Mesenchymal stem cell (in vitro differentiated cells and primary cell): ENCODE results near the gene HEPN1.
A peak's percentile ranks its signal among the peaks of the same experiment; 100 is the strongest.

Experiments
- DNase-seq: peaks from one replicate; pipeline ENCODE4 v3.0.0-alpha.2; 2013
- H2AFZ ChIP-seq: one replicate; pipeline ENCODE4 v1.6.1; 2013; ENCODE audit warnings: low read depth, mild to moderate bottlenecking, control low read depth, inconsistent platforms, low read length, moderate library complexity
- H2AK5ac ChIP-seq: 2 replicates; pipeline ENCODE4 v1.6.1; 2013; ENCODE audit warnings: low read length, moderate library complexity, mild to moderate bottlenecking, inconsistent platforms; ENCODE audit not compliant: severe bottlenecking
- H2BK120ac ChIP-seq: one replicate; pipeline ENCODE4 v1.6.1; 2013; ENCODE audit warnings: low read depth, mild to moderate bottlenecking, inconsistent platforms, low read length, moderate library complexity
- H2BK12ac ChIP-seq, 2 experiments: one replicate each; pipeline ENCODE4 v1.6.1; 2013; ENCODE audit warnings: inconsistent platforms in 2 of 2, low read length in 2 of 2, mild to moderate bottlenecking in 2 of 2, moderate library complexity in 2 of 2, control low read depth in 1 of 2
- H2BK15ac ChIP-seq: one replicate; pipeline ENCODE4 v1.6.1; 2013; ENCODE audit warnings: mild to moderate bottlenecking, low read depth, inconsistent platforms; ENCODE audit not compliant: poor library complexity, severe bottlenecking
- H2BK5ac ChIP-seq: 2 replicates; pipeline ENCODE4 v1.6.1; 2013; ENCODE audit warnings: low read depth, mild to moderate bottlenecking, low read length, control low read depth, inconsistent platforms; ENCODE audit not compliant: poor library complexity, severe bottlenecking
- H3K14ac ChIP-seq, 2 experiments: one replicate each; pipeline ENCODE4 v1.6.1; 2013; ENCODE audit warnings: inconsistent platforms in 2 of 2, low read length in 2 of 2, control low read depth in 1 of 2, mild to moderate bottlenecking in 1 of 2, moderate library complexity in 1 of 2
- H3K18ac ChIP-seq, 2 experiments: one replicate each; pipeline ENCODE4 v1.6.1; 2013; ENCODE audit warnings: inconsistent platforms in 2 of 2, low read length in 2 of 2, control low read depth in 1 of 2, low read depth in 1 of 2, mild to moderate bottlenecking in 1 of 2
- H3K23ac ChIP-seq, 2 experiments: one replicate each; pipeline ENCODE4 v1.6.1; 2013; ENCODE audit warnings: inconsistent platforms in 2 of 2, low read length in 2 of 2, mild to moderate bottlenecking in 2 of 2, moderate library complexity in 2 of 2, control low read depth in 1 of 2
- H3K27ac ChIP-seq: 2 replicates; pipeline ENCODE4 v1.5.1; 2013; ENCODE audit warnings: mild to moderate bottlenecking, moderate library complexity, low read length, control low read depth, inconsistent platforms; ENCODE audit not compliant: poor library complexity, severe bottlenecking
- H3K27me3 ChIP-seq, 2 experiments: 2 replicates each; pipeline versions ENCODE4 v1.6.1 to v1.7.0; 2013; ENCODE audit warnings: low read length in 2 of 2, mild to moderate bottlenecking in 2 of 2, moderate library complexity in 2 of 2, control low read depth in 1 of 2, inconsistent platforms in 1 of 2; ENCODE audit not compliant: control insufficient read depth in 1 of 2, insufficient read depth in 1 of 2
- H3K36me3 ChIP-seq, 2 experiments: 2 replicates each; pipeline versions ENCODE4 v1.6.1 to v1.7.0; 2013; ENCODE audit warnings: low read length in 2 of 2, control low read depth in 1 of 2, inconsistent platforms in 1 of 2, low read depth in 1 of 2, mild to moderate bottlenecking in 1 of 2; ENCODE audit not compliant: insufficient read depth in 2 of 2, control insufficient read depth in 1 of 2
- H3K4ac ChIP-seq, 2 experiments: one replicate each; pipeline ENCODE4 v1.6.1; 2013; ENCODE audit warnings: inconsistent platforms in 2 of 2, low read length in 2 of 2, mild to moderate bottlenecking in 2 of 2, moderate library complexity in 2 of 2, control low read depth in 1 of 2, low read depth in 1 of 2
- H3K4me1 ChIP-seq: 2 replicates; pipeline ENCODE4 v1.6.1; 2013; ENCODE audit warnings: low read depth, low read length, control low read depth; ENCODE audit not compliant: control insufficient read depth, insufficient read depth
- H3K4me2 ChIP-seq: 2 replicates; pipeline ENCODE4 v1.6.1; 2013; ENCODE audit warnings: low read length, mild to moderate bottlenecking, inconsistent platforms; ENCODE audit not compliant: poor library complexity, severe bottlenecking
- H3K4me3 ChIP-seq, 2 experiments: 2 replicates each; pipeline versions ENCODE4 v1.5.1 to v1.7.0; 2013; ENCODE audit warnings: low read length in 2 of 2, mild to moderate bottlenecking in 2 of 2, control low read depth in 1 of 2, low read depth in 1 of 2; ENCODE audit not compliant: insufficient read depth in 1 of 2
- H3K79me1 ChIP-seq: replicated peaks from 2 replicates; pipeline ENCODE4 v1.6.1; 2013; ENCODE audit warnings: mild to moderate bottlenecking, control low read depth, low read length, inconsistent platforms; ENCODE audit not compliant: poor library complexity, severe bottlenecking
- H3K9ac ChIP-seq: 2 replicates; pipeline ENCODE4 v1.7.0; 2013; ENCODE audit warnings: mild to moderate bottlenecking, low read length, moderate library complexity
- H3K9me3 ChIP-seq: 2 replicates; pipeline ENCODE4 v1.7.0; 2013; ENCODE audit warnings: mild to moderate bottlenecking, low read length; ENCODE audit not compliant: control insufficient read depth
- H4K8ac ChIP-seq: one replicate; pipeline ENCODE4 v1.6.1; 2013; ENCODE audit warnings: inconsistent platforms, mild to moderate bottlenecking, low read length, moderate library complexity
- H4K91ac ChIP-seq: one replicate; pipeline ENCODE4 v1.6.1; 2013; ENCODE audit warnings: mild to moderate bottlenecking, low read length, inconsistent platforms
- WGBS: methylation state at CpG from one replicate; pipeline ENCODE4 v1.1.7; 2013; ENCODE audit warnings: mixed read lengths; 5-methylcytosine and 5-hydroxymethylcytosine counted together

HEPN1 gene

GRCh38 chr11:124890151-124890550 lies 28.9 kb upstream of the HEPN1 start:
- Histone ChIP-seq H3K9ac (no peak overlapping the region), H3K14ac (no peak overlapping the region), H3K9me3 (no peaks in the 10 kb centered on the region), H3K4me2 (no peak overlapping the region), H3K27me3 (peaks cover 0 to 18% of the 10 kb centered on the region in 2 experiments), H3K79me1 (no peaks in the 10 kb centered on the region), H3K18ac (no peak overlapping the region), H2BK12ac (no peak overlapping the region), H2AFZ (no peak overlapping the region), H4K91ac (no peak overlapping the region), H2AK5ac (no peak overlapping the region), H3K36me3 (peaks cover 0 to 7% of the 10 kb centered on the region in 2 experiments), H3K4me1 (no peaks in the 10 kb centered on the region), H3K27ac (no peak overlapping the region), H3K4ac (no peak overlapping the region), H3K4me3 (no peak overlapping the region), H4K8ac (no peak overlapping the region), H2BK15ac (no peak overlapping the region), H2BK5ac (no peak overlapping the region), H2BK120ac (no peak overlapping the region), H3K23ac (no peak overlapping the region)
- WGBS: no CpG with 5 or more reads among the region's 2 CpGs
- DNase-seq: no peak

DNA sequence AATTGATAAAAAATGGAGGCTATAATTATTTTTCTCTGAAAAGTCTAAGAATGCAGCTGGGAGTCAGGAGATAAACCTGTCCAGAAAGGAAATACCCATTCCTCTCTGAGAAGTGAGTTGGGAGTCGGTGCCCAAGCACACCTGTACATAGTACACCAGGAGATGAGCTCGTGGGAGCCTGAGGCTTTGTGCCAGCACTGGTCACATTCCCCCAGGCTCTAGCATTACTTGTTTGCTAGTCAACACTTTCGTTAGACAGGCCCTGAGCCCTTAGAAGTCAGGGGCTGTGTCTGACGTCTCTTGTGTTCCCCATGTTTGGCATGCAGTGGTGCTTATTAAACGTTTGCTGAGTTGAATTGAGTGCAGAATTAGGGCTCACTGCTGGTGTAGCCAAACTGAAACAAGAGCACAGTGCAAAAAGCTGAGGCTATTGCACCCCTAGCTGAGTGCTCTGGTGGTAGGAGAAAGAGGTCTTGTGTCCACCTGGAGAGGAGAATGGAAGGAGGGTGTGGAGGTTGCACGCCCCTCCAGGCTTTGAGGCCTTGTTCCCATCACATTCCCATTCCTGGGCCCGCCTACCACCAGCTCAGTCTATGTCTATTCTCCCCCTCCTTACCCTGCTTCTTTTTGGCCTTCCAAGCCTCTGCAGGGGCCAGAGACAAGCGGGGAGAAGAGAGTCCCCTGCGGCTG lies 28.2 kb upstream of the HEPN1 start:
- Histone ChIP-seq H3K9ac (peak overlapping the region; percentile 18), H3K18ac (no peak overlapping the region), H4K91ac (no peak overlapping the region), H3K4me2 (no peak overlapping the region), H3K14ac (no peak overlapping the region), H3K27ac (no peak overlapping the region), H2BK12ac (no peak overlapping the region), H2AFZ (no peak overlapping the region), H3K36me3 (peaks cover 0 to 5% of the 10 kb centered on the region in 2 experiments), H3K79me1 (no peaks in the 10 kb centered on the region), H3K4me3 (no peak overlapping the region), H3K9me3 (no peaks in the 10 kb centered on the region), H2BK15ac (no peak overlapping the region), H3K4ac (no peak overlapping the region), H4K8ac (no peak overlapping the region), H3K4me1 (no peaks in the 10 kb centered on the region), H2BK5ac (no peak overlapping the region), H2BK120ac (no peak overlapping the region), H3K23ac (no peak overlapping the region), H2AK5ac (no peak overlapping the region), H3K27me3 (peaks cover 0 to 18% of the 10 kb centered on the region in 2 experiments)
- DNase-seq: no peak
- WGBS: 78% methylated on average over 8 of the region's 9 CpGs

GRCh38 chr11:124891373-124891861 lies 27.6 kb upstream of the HEPN1 start:
- H4K91ac ChIP-seq: no peak overlapping the region

DNA sequence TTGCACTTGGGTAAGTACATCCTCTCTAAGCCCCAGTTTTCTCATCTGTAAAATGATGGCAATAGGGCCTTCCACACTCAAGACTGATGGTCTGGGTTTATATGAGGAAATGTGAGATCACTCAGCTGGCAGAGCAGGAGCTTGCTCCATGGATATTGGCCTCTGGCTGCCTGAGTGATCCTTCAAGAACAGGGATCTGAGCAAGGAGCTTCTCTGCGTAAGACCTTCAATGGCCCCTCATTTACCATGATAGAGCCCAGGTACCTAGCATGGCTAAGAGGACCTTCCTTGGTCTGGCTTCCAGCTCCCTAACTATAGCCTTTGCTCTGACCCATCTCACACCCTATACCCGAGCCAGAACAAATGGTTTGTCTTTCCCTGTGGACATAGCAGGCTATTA lies 26.9 kb upstream of the HEPN1 start:
- H3K4ac ChIP-seq: no peak overlapping the region
- H3K23ac ChIP-seq: no peak overlapping the region
- peaks cover 10% of the 10 kb centered on the region for H3K4me1 ChIP-seq
- H3K36me3 ChIP-seq: peaks cover 0 to 3% of the 10 kb centered on the region in 2 experiments
- H4K91ac ChIP-seq: no peak overlapping the region
- H3K9ac ChIP-seq: no peak overlapping the region
- H2BK12ac ChIP-seq: no peak overlapping the region
- peaks cover 0 to 18% of the 10 kb centered on the region in 2 experiments for H3K27me3 ChIP-seq
- H3K4me3 ChIP-seq: no peak overlapping the region
- H3K27ac ChIP-seq: no peak overlapping the region
- no peaks in the 10 kb centered on the region for H3K9me3 ChIP-seq
- H2BK15ac ChIP-seq: no peak overlapping the region
- H3K18ac ChIP-seq: no peak overlapping the region
- no peak for DNase-seq
- no peaks in the 10 kb centered on the region for H3K79me1 ChIP-seq
- H2BK120ac ChIP-seq: no peak overlapping the region
- no peak overlapping the region for H2AK5ac ChIP-seq
- H2BK5ac ChIP-seq: no peak overlapping the region
- H3K4me2 ChIP-seq: no peak overlapping the region
- WGBS: 90% methylated on average over 2 of the region's 2 CpGs
- no peak overlapping the region for H3K14ac ChIP-seq
- H2AFZ ChIP-seq: no peak overlapping the region
- no peak overlapping the region for H4K8ac ChIP-seq

More at GRCh38 chr11:124891373-124891861, 27.6 kb upstream of the HEPN1 start:
- 42% methylated on average over 11 of the region's 12 CpGs for WGBS
- no peak overlapping the region for H2AFZ ChIP-seq
- no peak for DNase-seq
- peaks cover 0 to 3% of the 10 kb centered on the region in 2 experiments for H3K36me3 ChIP-seq
- no peaks in the 10 kb centered on the region for H3K9me3 ChIP-seq
- H3K27me3 ChIP-seq: peaks cover 0 to 18% of the 10 kb centered on the region in 2 experiments
- no peak overlapping the region for H2BK15ac ChIP-seq
- H3K79me1 ChIP-seq: no peaks in the 10 kb centered on the region
- no peak overlapping the region for H2BK12ac ChIP-seq
- H3K14ac ChIP-seq: no peak overlapping the region
- H3K4ac ChIP-seq: no peak overlapping the region
- no peak overlapping the region for H3K4me2 ChIP-seq
- peak overlapping the region; percentile 18 for H3K9ac ChIP-seq
- no peak overlapping the region for H3K27ac ChIP-seq
- H3K23ac ChIP-seq: no peak overlapping the region
- no peak overlapping the region for H3K18ac ChIP-seq
- no peak overlapping the region for H2BK120ac ChIP-seq
- H3K4me3 ChIP-seq: no peak overlapping the region
- no peak overlapping the region for H2AK5ac ChIP-seq
- peaks cover 4% of the 10 kb centered on the region for H3K4me1 ChIP-seq
- no peak overlapping the region for H2BK5ac ChIP-seq
- H4K8ac ChIP-seq: no peak overlapping the region
